H9 (cell line): Measurements from ENCODE around the gene LRIG1. TPM values are rescaled to one million over a fixed set of nuclear protein-coding genes. Genes with fewer than 3 reads are reported as not detected.

Experiments
- DNase-seq: peaks from one replicate; pipeline ENCODE4 v3.0.0-alpha.2; 2017
- H2AFZ ChIP-seq: one replicate; pipeline ENCODE4 v1.6.1; 2013; ENCODE audit warnings: mild to moderate bottlenecking, low read length, control low read depth, moderate library complexity
- H2AK5ac ChIP-seq: 2 replicates; pipeline ENCODE4 v1.6.1; 2013; ENCODE audit warnings: low read length, control low read depth, mixed read lengths; ENCODE audit not compliant: insufficient read length
- H2BK120ac ChIP-seq: one replicate; pipeline ENCODE4 v1.6.1; 2013; ENCODE audit warnings: low read depth, mild to moderate bottlenecking, low read length, control low read depth, inconsistent platforms; ENCODE audit not compliant: poor library complexity, severe bottlenecking
- H2BK12ac ChIP-seq: 2 replicates; pipeline ENCODE4 v1.6.1; 2013; ENCODE audit warnings: low read length, control low read depth, mixed read lengths, low read depth; ENCODE audit not compliant: insufficient read length
- H2BK15ac ChIP-seq: 2 replicates; pipeline ENCODE4 v1.6.1; 2013; ENCODE audit warnings: low read depth, low read length, control low read depth
- H2BK20ac ChIP-seq: one replicate; pipeline ENCODE4 v1.6.1; 2013; ENCODE audit warnings: low read depth, mild to moderate bottlenecking, low read length, control low read depth, inconsistent platforms; ENCODE audit not compliant: poor library complexity, severe bottlenecking
- H2BK5ac ChIP-seq: 2 replicates; pipeline ENCODE4 v1.6.1; 2013; ENCODE audit warnings: low read length, control low read depth, mixed read lengths; ENCODE audit not compliant: insufficient read length
- H3K14ac ChIP-seq: 2 replicates; pipeline ENCODE4 v1.6.1; 2013; ENCODE audit warnings: low read length, control low read depth; ENCODE audit not compliant: insufficient read depth
- H3K18ac ChIP-seq: 2 replicates; pipeline ENCODE4 v1.6.1; 2013; ENCODE audit warnings: low read depth, mild to moderate bottlenecking, mixed read lengths, low read length, control low read depth; ENCODE audit not compliant: insufficient read length
- H3K23ac ChIP-seq: 2 replicates; pipeline ENCODE4 v1.6.1; 2013; ENCODE audit warnings: low read length, control low read depth, mixed read lengths, low read depth; ENCODE audit not compliant: insufficient read length
- H3K23me2 ChIP-seq: 2 replicates; pipeline ENCODE4 v1.6.1; 2013; ENCODE audit warnings: low read depth, mild to moderate bottlenecking, mixed read lengths, low read length, control low read depth; ENCODE audit not compliant: insufficient read length, poor library complexity, severe bottlenecking
- H3K27ac ChIP-seq: 2 replicates; pipeline ENCODE4 v1.5.1; 2013; ENCODE audit warnings: low read length, control low read depth, mixed read lengths, low read depth; ENCODE audit not compliant: insufficient read length
- H3K27me3 ChIP-seq: 2 replicates; pipeline ENCODE4 v1.6.1; 2013; ENCODE audit warnings: low read length, control low read depth, inconsistent platforms; ENCODE audit not compliant: insufficient read depth
- H3K4ac ChIP-seq: 2 replicates; pipeline ENCODE4 v1.6.1; 2013; ENCODE audit warnings: low read depth, mild to moderate bottlenecking, control low read depth, inconsistent platforms, low read length, moderate library complexity
- H3K4me1 ChIP-seq: 2 replicates; pipeline ENCODE4 v1.6.1; 2013; ENCODE audit warnings: low read length, control low read depth, inconsistent platforms; ENCODE audit not compliant: insufficient read depth
- H3K4me2 ChIP-seq: 2 replicates; pipeline ENCODE4 v1.6.1; 2013; ENCODE audit warnings: low read length, control low read depth, mixed read lengths; ENCODE audit not compliant: insufficient read length, insufficient read depth
- H3K56ac ChIP-seq: 2 replicates; pipeline ENCODE4 v1.6.1; 2013; ENCODE audit warnings: low read depth, mild to moderate bottlenecking, mixed read lengths, low read length, control low read depth; ENCODE audit not compliant: insufficient read length
- H3K79me1 ChIP-seq: 2 replicates; pipeline ENCODE4 v1.6.1; 2013; ENCODE audit warnings: low read depth, mild to moderate bottlenecking, moderate library complexity, low read length, control low read depth, inconsistent platforms; ENCODE audit not compliant: insufficient read depth, poor library complexity, severe bottlenecking
- H3K79me2 ChIP-seq: 2 replicates; pipeline ENCODE4 v1.6.1; 2013; ENCODE audit warnings: low read length, control low read depth, inconsistent platforms; ENCODE audit not compliant: insufficient read depth
- H3K9ac ChIP-seq: 2 replicates; pipeline ENCODE4 v1.6.1; 2013; ENCODE audit warnings: low read length, control low read depth, mixed read lengths; ENCODE audit not compliant: insufficient read length; ENCODE audit errors: extremely low read depth
- H3K9me3 ChIP-seq: one replicate; pipeline ENCODE4 v1.6.1; 2013; ENCODE audit warnings: low read depth, low read length, inconsistent platforms; ENCODE audit not compliant: control insufficient read depth
- H3T11ph ChIP-seq: one replicate; pipeline ENCODE4 v1.6.1; 2013; ENCODE audit warnings: mild to moderate bottlenecking, low read length, control low read depth, inconsistent platforms
- H4K20me1 ChIP-seq: one replicate; pipeline ENCODE4 v1.6.1; 2013; ENCODE audit not compliant: control insufficient read depth, insufficient read length, insufficient read depth
- H4K5ac ChIP-seq: 2 replicates; pipeline ENCODE4 v1.6.1; 2013; ENCODE audit warnings: low read depth, mild to moderate bottlenecking, mixed read lengths, low read length, control low read depth; ENCODE audit not compliant: insufficient read length
- H4K8ac ChIP-seq: replicated peaks from 2 replicates; pipeline ENCODE4 v1.6.1; 2013; ENCODE audit warnings: low read length, control low read depth, mixed read lengths, low read depth; ENCODE audit not compliant: insufficient read length
- H4K91ac ChIP-seq: 2 replicates; pipeline ENCODE4 v1.6.1; 2013; ENCODE audit warnings: low read depth, mild to moderate bottlenecking, moderate library complexity, mixed read lengths, low read length, control low read depth; ENCODE audit not compliant: insufficient read length
- H3K27ac Mint-ChIP-seq, 3 experiments: 2 replicates in 2 of 3; 3 replicates in 1 of 3; pipeline ENCODE4 v1.8.0; 2020 to 2021; ENCODE audit warnings: mixed read lengths in 3 of 3, mild to moderate bottlenecking in 1 of 3, moderate library complexity in 1 of 3
- H3K27me3 Mint-ChIP-seq: 2 replicates; pipeline ENCODE4 v1.8.0; 2021; ENCODE audit warnings: low read depth, mild to moderate bottlenecking, moderate library complexity, mixed read lengths
- H3K36me3 Mint-ChIP-seq, 3 experiments: 2 replicates in 2 of 3; 3 replicates in 1 of 3; pipeline ENCODE4 v1.8.0; 2020 to 2021; ENCODE audit warnings: low read depth in 3 of 3, mixed read lengths in 3 of 3; ENCODE audit not compliant: insufficient read depth in 1 of 3
- H3K4me1 Mint-ChIP-seq, 2 experiments: 2 replicates each; pipeline ENCODE4 v1.8.0; 2020; ENCODE audit warnings: mixed read lengths in 2 of 2
- H3K4me3 Mint-ChIP-seq, 2 experiments: 2 replicates in 1 of 2; 3 replicates in 1 of 2; pipeline ENCODE4 v1.8.0; 2020 to 2021; ENCODE audit warnings: mild to moderate bottlenecking in 2 of 2, mixed read lengths in 2 of 2, moderate library complexity in 1 of 2
- H3K9me3 Mint-ChIP-seq, 2 experiments: 2 replicates in 1 of 2; 3 replicates in 1 of 2; pipeline ENCODE4 v1.8.0; 2020; ENCODE audit warnings: mild to moderate bottlenecking in 2 of 2, mixed read lengths in 2 of 2, moderate library complexity in 1 of 2
- CTCF ChIP-seq: fragments of 200-600 bp; sonication (generic); conservative IDR thresholded peaks from 3 replicates; pipeline ENCODE4 v1.8.0; 2021; ENCODE audit warnings: antibody characterized with exemption, mild to moderate bottlenecking
- WGBS: extraction: QIAGEN DNeasy Blood & Tissue Kit; methylation state at CpG from one replicate; pipeline ENCODE4 v1.1.7; 2013; ENCODE audit warnings: missing lambda C conversion rate, low lambda C conversion rate, mixed read lengths; ENCODE audit not compliant: insufficient read length; ENCODE audit errors: extremely low coverage; 5-methylcytosine and 5-hydroxymethylcytosine counted together
- total RNA-seq: library from RNA; stranded (reverse); gene quantifications from 2 replicates; pipeline ENCODE4 v1.2.1, GENCODE V29; 2021

LRIG1 gene
- total RNA-seq, 1 experiment from 2014 or later = 70.3 TPM

DNA sequence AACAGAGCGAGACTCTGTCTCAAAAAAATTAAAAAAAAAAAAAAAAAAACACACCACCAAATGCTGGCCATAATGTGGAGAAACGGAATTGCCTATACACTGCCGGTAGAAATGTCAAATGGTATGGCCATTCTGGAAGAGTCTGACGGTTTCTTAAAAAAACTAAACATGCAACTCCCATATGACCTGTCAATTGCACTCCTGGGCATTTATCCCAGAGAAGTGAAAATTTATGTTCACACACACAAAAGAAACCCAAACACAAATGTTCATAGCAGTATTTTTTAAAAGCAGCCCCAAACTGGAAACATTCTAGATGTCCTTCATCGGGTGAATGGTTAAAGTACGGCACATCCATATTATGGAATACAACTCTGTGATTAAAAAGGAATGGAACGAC is 66.1 kb downstream of the LRIG1 start:
- Histone ChIP-seq H4K91ac (no peak overlapping the region), H2AFZ (no peak overlapping the region), H3K18ac (no peak overlapping the region), H2BK15ac (no peak overlapping the region), H3T11ph (no peak overlapping the region), H2AK5ac (no peak overlapping the region), H3K27me3 (no peaks in the 10 kb centered on the region), H2BK120ac (no peak overlapping the region), H4K8ac (no peak overlapping the region), H3K14ac (no peak overlapping the region), H3K9ac (no peak overlapping the region), H3K4ac (no peak overlapping the region), H4K20me1 (no peaks in the 10 kb centered on the region), H3K27ac (no peak overlapping the region), H3K23me2 (no peaks in the 10 kb centered on the region), H3K9me3 (no peaks in the 10 kb centered on the region), H3K4me2 (no peak overlapping the region), H4K5ac (no peak overlapping the region), H3K4me1 (peaks cover 20% of the 10 kb centered on the region), H2BK12ac (no peak overlapping the region), H3K79me1 (peaks cover 8% of the 10 kb centered on the region), H3K79me2 (peaks cover 54% of the 10 kb centered on the region; the same call in 1 of the 2 replicates), H2BK5ac (no peak overlapping the region), H3K23ac (no peak overlapping the region), H3K56ac (no peak overlapping the region), H2BK20ac (no peak overlapping the region)
- no peaks in the 10 kb centered on the region; the same call in 1 of the 2 replicates for H3K27me3 Mint-ChIP-seq
- TF ChIP-seq CTCF = no peak
- no peaks in the 10 kb centered on the region; a peak in 1 of 5 replicates for H3K9me3 Mint-ChIP-seq
- H3K36me3 Mint-ChIP-seq = peaks cover 19 to 50% (median 43%) of the 10 kb centered on the region in 3 experiments
- H3K27ac Mint-ChIP-seq = no peak overlapping the region
- no CpG with 5 or more reads among the region's 7 CpGs for WGBS
- H3K4me3 Mint-ChIP-seq = no peak overlapping the region
- peaks cover 72 to 75% of the 10 kb centered on the region in 2 experiments for H3K4me1 Mint-ChIP-seq
- DNase-seq = no peak
